Panc1 (cell line): ENCODE results near the gene NT5C1A. TPM values are rescaled to one million over a fixed set of nuclear protein-coding genes. Genes with fewer than 3 reads are reported as not detected.

Experiments
- ATAC-seq: fragments of 200-7000 bp; cut with Tn5 transposase; 2 replicates; pipeline ENCODE4 v1.9.1; 2020; ENCODE audit warnings: mild to moderate bottlenecking, moderate library complexity
- BruUV-seq: library from RNA; stranded (reverse); fragments of 400-500 nt; replicated peaks from 2 replicates; lab custom pipeline; 2021; lab: Mats Ljungman, UMichigan
- CTCF ChIA-PET: fragments of 300-600 bp; sonication (Branson Sonifier 250); formaldehyde crosslinking; loops from one replicate; lab custom pipeline; 2022; ENCODE audit warnings: antibody characterized with exemption; lab: Charles Lee
- POLR2A ChIA-PET: fragments of 300-600 bp; sonication (Branson Sonifier 250); formaldehyde crosslinking; loops from one replicate; lab custom pipeline; 2022; ENCODE audit warnings: antibody characterized with exemption; lab: Charles Lee
- DNase-seq: peaks from one replicate; pipeline ENCODE4 v3.0.0-alpha.2; 2010; ENCODE audit warnings: low read depth, low spot score
- H3K27ac ChIP-seq: 2 replicates; pipeline ENCODE4 v1.5.1; 2011; ENCODE audit warnings: mild to moderate bottlenecking, low read length, inconsistent platforms
- H3K27me3 ChIP-seq: fragments of 200-500 bp; sonication (Bioruptor generic); 2 replicates; pipeline ENCODE4 v1.6.0; 2014; ENCODE audit warnings: low read length, inconsistent platforms; ENCODE audit not compliant: control insufficient read depth, insufficient read depth
- H3K36me3 ChIP-seq: fragments of 200-500 bp; sonication (Bioruptor generic); 2 replicates; pipeline ENCODE4 v1.5.1; 2014; ENCODE audit warnings: inconsistent platforms, mild to moderate bottlenecking, low read length, moderate library complexity; ENCODE audit not compliant: control insufficient read depth, insufficient read depth
- H3K4me1 ChIP-seq: 2 replicates; pipeline ENCODE4 v1.5.1; 2011; ENCODE audit warnings: inconsistent platforms, mild to moderate bottlenecking, low read length, moderate library complexity; ENCODE audit not compliant: control insufficient read depth, insufficient read depth
- H3K4me3 ChIP-seq, 2 experiments: 2 replicates each; pipeline ENCODE4 v1.5.1; 2011 to 2012; ENCODE audit warnings: low read depth in 2 of 2, low read length in 2 of 2, mild to moderate bottlenecking in 2 of 2, inconsistent platforms in 1 of 2, moderate library complexity in 1 of 2
- H3K9me3 ChIP-seq: fragments of 200-500 bp; sonication (Bioruptor generic); 2 replicates; pipeline ENCODE4 v1.5.1; 2014; ENCODE audit warnings: low read depth, mild to moderate bottlenecking, inconsistent platforms, low read length, moderate library complexity; ENCODE audit not compliant: control insufficient read depth, insufficient read depth
- POLR2AphosphoS5 ChIP-seq: IDR thresholded peaks from 2 replicates; pipeline ENCODE4 v1.6.1; 2012; ENCODE audit warnings: mild to moderate bottlenecking, low read depth, low read length, moderate library complexity
- SIN3A ChIP-seq: IDR thresholded peaks from 2 replicates; pipeline ENCODE4 v1.6.1; 2012; ENCODE audit warnings: low read depth, mild to moderate bottlenecking, low read length, moderate library complexity, borderline replicate concordance; ENCODE audit not compliant: insufficient read depth
- TCF7L2 ChIP-seq: IDR thresholded peaks from 2 replicates; pipeline ENCODE4 v1.6.1; 2011; ENCODE audit warnings: mild to moderate bottlenecking, low read depth, low read length, inconsistent platforms
- in situ Hi-C: cut with HindIII; loops from 2 replicates; pipeline ENCODE4 v1.10.0; 2016; ENCODE audit warnings: low sequenced_read_pairs, low pct_unique_long_range_greater_than_20kb
- intact Hi-C: fragments of 100-400 bp; cut with micrococcal nuclease; formaldehyde crosslinking; loops from one replicate; pipeline ENCODE4 v1.10.0; 2022; ENCODE audit not compliant: unreplicated experiment
- total RNA-seq: library from RNA; stranded (reverse); gene quantifications from one replicate; pipeline ENCODE4 v1.2.1, GENCODE V29; 2021; ENCODE audit not compliant: unreplicated experiment
- TF ChIP-seq, protein P1 (sequence below): fragments of 450-650 bp; IDR thresholded peaks from 2 replicates; pipeline ENCODE4 v1.5.1; 2017; ENCODE audit warnings: mild to moderate bottlenecking
- TF ChIP-seq, protein P2 (sequence below), 2 experiments: IDR thresholded peaks; 2 replicates each; pipeline ENCODE4 v1.6.1; 2011 to 2012; ENCODE audit warnings: low read depth in 2 of 2, control low read depth in 1 of 2, low read length in 1 of 2, mild to moderate bottlenecking in 1 of 2, moderate library complexity in 1 of 2; ENCODE audit not compliant: insufficient read depth in 1 of 2

The NT5C1A gene
- total RNA-seq, 1 experiment from 2014 or later: not detected

DNA sequence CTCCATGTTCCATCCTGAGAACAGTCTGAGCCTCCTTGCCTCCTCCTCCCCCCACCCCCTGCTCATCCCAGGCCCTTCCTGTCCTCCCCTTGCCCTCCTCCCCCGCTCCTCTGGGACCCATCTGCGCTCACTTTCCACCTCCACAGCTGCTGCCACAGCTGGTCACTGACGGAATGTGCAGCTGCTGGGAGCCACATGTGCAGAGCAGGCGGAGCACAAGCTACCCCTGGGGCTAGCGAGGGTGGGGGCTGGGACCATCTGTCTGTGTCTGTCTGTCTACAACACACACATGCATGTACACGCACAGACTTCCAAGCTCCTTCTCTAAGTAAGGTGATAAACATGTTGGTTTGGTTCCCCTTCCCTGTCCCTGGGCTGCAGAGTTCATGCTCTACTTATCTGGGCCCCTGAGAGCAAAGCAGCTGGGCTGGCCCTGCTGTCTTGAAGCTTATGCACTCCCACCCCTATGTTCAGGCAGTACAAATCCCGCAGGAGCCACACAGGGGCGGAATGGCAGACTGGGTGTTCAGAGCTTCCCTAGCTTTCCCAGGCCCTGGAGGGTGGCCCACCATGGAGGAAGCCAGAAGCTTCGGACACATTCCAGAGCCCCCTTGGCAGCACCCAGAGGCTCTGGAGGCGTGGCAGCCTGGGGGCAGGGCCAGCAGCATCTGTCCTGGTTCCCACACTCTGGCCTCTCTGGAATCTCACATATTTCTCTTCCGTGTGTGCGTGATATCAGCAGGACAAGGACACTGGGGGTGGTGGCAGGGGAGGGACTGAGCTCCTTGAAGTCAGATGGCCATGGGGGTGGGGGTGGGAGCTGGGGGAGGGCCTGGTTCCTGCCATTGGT, 25.4 kb downstream of the NT5C1A start:
- H3K4me3 ChIP-seq: no peak overlapping the region
- H3K9me3 ChIP-seq: no peaks in the 10 kb centered on the region
- DNase-seq (no peak), ATAC-seq (peak; percentile 63)
- H3K4me1 ChIP-seq: no peaks in the 10 kb centered on the region; the same call in 1 of the 2 replicates
- CTCF ChIA-PET: interaction anchor here (0.7 kb wide), 1 partner anchor 40 kb away, joined by 7 read pairs; no protein-coding TSS in a partner anchor
- intact Hi-C loops: no loop called here
- no peak overlapping the region for H3K27ac ChIP-seq
- POLR2A ChIA-PET: interaction anchor here (0.8 kb wide), 1 partner anchor 35 kb away, joined by 3 read pairs; no protein-coding TSS in a partner anchor
- TF ChIP-seq, protein P1, sequence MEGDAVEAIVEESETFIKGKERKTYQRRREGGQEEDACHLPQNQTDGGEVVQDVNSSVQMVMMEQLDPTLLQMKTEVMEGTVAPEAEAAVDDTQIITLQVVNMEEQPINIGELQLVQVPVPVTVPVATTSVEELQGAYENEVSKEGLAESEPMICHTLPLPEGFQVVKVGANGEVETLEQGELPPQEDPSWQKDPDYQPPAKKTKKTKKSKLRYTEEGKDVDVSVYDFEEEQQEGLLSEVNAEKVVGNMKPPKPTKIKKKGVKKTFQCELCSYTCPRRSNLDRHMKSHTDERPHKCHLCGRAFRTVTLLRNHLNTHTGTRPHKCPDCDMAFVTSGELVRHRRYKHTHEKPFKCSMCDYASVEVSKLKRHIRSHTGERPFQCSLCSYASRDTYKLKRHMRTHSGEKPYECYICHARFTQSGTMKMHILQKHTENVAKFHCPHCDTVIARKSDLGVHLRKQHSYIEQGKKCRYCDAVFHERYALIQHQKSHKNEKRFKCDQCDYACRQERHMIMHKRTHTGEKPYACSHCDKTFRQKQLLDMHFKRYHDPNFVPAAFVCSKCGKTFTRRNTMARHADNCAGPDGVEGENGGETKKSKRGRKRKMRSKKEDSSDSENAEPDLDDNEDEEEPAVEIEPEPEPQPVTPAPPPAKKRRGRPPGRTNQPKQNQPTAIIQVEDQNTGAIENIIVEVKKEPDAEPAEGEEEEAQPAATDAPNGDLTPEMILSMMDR: no peak
- TF ChIP-seq POLR2AphosphoS5 (no peak), SIN3A (no peak)
- no peaks in the 10 kb centered on the region for H3K36me3 ChIP-seq
- in situ Hi-C loops: no loop called here
- H3K27me3 ChIP-seq: no peaks in the 10 kb centered on the region
- BruUV-seq: no TSS peak

DNA sequence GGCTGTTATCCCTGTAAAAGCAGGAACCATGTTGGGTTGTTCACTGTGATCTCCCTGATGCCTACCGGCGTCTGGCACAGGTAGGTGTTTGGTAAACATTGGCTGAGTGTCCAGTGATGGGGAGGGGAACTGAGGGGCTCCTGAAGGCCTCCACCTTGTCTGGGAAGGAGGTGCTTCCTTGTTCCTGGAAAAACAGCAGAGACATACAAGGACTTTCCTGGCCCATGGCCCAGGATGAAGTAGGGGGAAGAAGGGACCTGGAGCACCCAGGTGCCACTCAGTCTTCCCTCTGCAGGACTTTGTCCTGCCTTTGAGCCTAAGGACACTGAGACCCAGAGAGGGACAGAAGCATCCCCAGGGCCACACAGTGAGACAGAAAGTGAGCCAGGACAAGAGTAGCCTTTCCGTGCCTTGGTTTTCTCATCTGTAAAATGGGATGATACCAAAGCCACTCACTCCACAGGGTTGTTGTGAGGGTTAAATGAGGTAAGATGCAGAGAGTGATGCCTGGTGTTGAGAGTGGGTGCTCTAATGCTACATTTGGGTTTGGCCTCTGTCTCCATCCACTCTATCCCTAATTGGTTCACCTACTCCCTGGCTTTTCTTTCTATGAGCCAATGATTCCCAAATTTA, 26.4 kb downstream of the NT5C1A start:
- TF ChIP-seq, protein P1: no peak
- TF ChIP-seq SIN3A: no peak
- TF ChIP-seq TCF7L2: no peak
- TF ChIP-seq POLR2AphosphoS5: no peak
- TF ChIP-seq, protein P2, sequence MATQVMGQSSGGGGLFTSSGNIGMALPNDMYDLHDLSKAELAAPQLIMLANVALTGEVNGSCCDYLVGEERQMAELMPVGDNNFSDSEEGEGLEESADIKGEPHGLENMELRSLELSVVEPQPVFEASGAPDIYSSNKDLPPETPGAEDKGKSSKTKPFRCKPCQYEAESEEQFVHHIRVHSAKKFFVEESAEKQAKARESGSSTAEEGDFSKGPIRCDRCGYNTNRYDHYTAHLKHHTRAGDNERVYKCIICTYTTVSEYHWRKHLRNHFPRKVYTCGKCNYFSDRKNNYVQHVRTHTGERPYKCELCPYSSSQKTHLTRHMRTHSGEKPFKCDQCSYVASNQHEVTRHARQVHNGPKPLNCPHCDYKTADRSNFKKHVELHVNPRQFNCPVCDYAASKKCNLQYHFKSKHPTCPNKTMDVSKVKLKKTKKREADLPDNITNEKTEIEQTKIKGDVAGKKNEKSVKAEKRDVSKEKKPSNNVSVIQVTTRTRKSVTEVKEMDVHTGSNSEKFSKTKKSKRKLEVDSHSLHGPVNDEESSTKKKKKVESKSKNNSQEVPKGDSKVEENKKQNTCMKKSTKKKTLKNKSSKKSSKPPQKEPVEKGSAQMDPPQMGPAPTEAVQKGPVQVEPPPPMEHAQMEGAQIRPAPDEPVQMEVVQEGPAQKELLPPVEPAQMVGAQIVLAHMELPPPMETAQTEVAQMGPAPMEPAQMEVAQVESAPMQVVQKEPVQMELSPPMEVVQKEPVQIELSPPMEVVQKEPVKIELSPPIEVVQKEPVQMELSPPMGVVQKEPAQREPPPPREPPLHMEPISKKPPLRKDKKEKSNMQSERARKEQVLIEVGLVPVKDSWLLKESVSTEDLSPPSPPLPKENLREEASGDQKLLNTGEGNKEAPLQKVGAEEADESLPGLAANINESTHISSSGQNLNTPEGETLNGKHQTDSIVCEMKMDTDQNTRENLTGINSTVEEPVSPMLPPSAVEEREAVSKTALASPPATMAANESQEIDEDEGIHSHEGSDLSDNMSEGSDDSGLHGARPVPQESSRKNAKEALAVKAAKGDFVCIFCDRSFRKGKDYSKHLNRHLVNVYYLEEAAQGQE (IDR thresholded peaks at IDR 0.05; ENCODE audit: insufficient read depth in 1 of 2, low read depth in 2 of 2, low read length in 1 of 2): no peak
- H3K4me3 ChIP-seq: no peak overlapping the region
- ChIA-PET CTCF (no interaction called here), POLR2A (no interaction called here)
- in situ Hi-C loops: no loop called here
- H3K9me3 ChIP-seq: no peaks in the 10 kb centered on the region
- H3K36me3 ChIP-seq: no peaks in the 10 kb centered on the region
- no TSS peak for BruUV-seq
- DNase-seq: no peak
- no peak for ATAC-seq
- no peak overlapping the region for H3K27ac ChIP-seq
- H3K27me3 ChIP-seq: no peaks in the 10 kb centered on the region
- H3K4me1 ChIP-seq: no peaks in the 10 kb centered on the region; the same call in 1 of the 2 replicates
- intact Hi-C loops: no loop called here
